Sigmoid colon (tissue), 4 donors: ENCODE measurements around the gene PALM.

ENCODE experiments used
- CTCF ChIP-seq, 4 experiments: fragments of 450-650 bp in 3 of 4; fragments of 200-600 bp in 1 of 4; IDR thresholded peaks; one replicate each; pipeline ENCODE4 v1.5.1; 2016 to 2019; ENCODE audit warnings: antibody characterized with exemption in 4 of 4, mild to moderate bottlenecking in 3 of 4, moderate library complexity in 2 of 4
- EP300 ChIP-seq, 4 donors: sonication (generic); formaldehyde crosslinking; IDR thresholded peaks; one replicate each; pipeline ENCODE4 v1.6.1; 2017; ENCODE audit warnings: antibody characterized with exemption in 4 of 4
- POLR2A ChIP-seq, 2 donors: fragments of 450-650 bp; IDR thresholded peaks; one replicate each; pipeline ENCODE4 v1.6.1; 2016; ENCODE audit warnings: antibody characterized with exemption in 2 of 2, mild to moderate bottlenecking in 2 of 2, moderate library complexity in 2 of 2
- POLR2AphosphoS5 ChIP-seq, 4 donors: sonication (generic); formaldehyde crosslinking; IDR thresholded peaks; one replicate each; pipeline ENCODE4 v1.6.1; 2017; ENCODE audit warnings: antibody characterized with exemption in 4 of 4

- no peak for TF ChIP-seq CTCF (IDR thresholded peaks at IDR 0.05)
- no peak for TF ChIP-seq POLR2A (IDR thresholded peaks at IDR 0.05)
- peak in 1 of 4 donors; percentile 55 for TF ChIP-seq POLR2AphosphoS5 (IDR thresholded peaks at IDR 0.05)
- no peak for TF ChIP-seq EP300 (IDR thresholded peaks at IDR 0.05)
These were observed 4.9 kb upstream of the PALM start for GRCh38 chr19:703651-704446.
